Effector CD4-positive, alpha-beta T cell (primary cell): Measurements from ENCODE around the gene PTPRG.

Experiments used
- DNase-seq: peaks from one replicate; pipeline ENCODE4 v3.0.0-alpha.2; 2020

PTPRG gene

GRCh38 chr3:61903074-61903473 is 341.7 kb downstream of the PTPRG start:
- no peak for DNase-seq

- DNase-seq: no peak
Measured at GRCh38 chr3:61903931-61904657, 342.7 kb downstream of the PTPRG start.

GRCh38 chr3:61907210-61907795 is 345.9 kb downstream of the PTPRG start:
- no peak for DNase-seq

GRCh38 chr3:61908382-61908781 is 347.0 kb downstream of the PTPRG start:
- DNase-seq: no peak

GRCh38 chr3:61910732-61911131 is 349.4 kb downstream of the PTPRG start:
- DNase-seq: no peak

GRCh38 chr3:61912158-61912557 is 350.8 kb downstream of the PTPRG start:
- no peak for DNase-seq

GRCh38 chr3:61913701-61914100 is 352.3 kb downstream of the PTPRG start:
- no peak for DNase-seq

GRCh38 chr3:61914276-61914675 is 352.9 kb downstream of the PTPRG start:
- DNase-seq: no peak

GRCh38 chr3:61915296-61915695 is 353.9 kb downstream of the PTPRG start:
- DNase-seq: no peak

GRCh38 chr3:61919371-61919770 is 358.0 kb downstream of the PTPRG start:
- DNase-seq: no peak

- DNase-seq: no peak
Measured at GRCh38 chr3:61922118-61922517, 360.7 kb downstream of the PTPRG start.

GRCh38 chr3:61924090-61924735 is 362.8 kb downstream of the PTPRG start:
- DNase-seq: no peak

GRCh38 chr3:61924991-61925390 is 363.6 kb downstream of the PTPRG start:
- no peak for DNase-seq

- DNase-seq: no peak
Measured at GRCh38 chr3:61925721-61926120, 364.4 kb downstream of the PTPRG start.

- no peak for DNase-seq
Measured at GRCh38 chr3:61926923-61927322, 365.6 kb downstream of the PTPRG start.

- no peak for DNase-seq
Measured at GRCh38 chr3:61927332-61927731, 366.0 kb downstream of the PTPRG start.

GRCh38 chr3:61928039-61928438 is 366.7 kb downstream of the PTPRG start:
- no peak for DNase-seq

- DNase-seq: no peak
Measured at GRCh38 chr3:61928776-61929314, 367.5 kb downstream of the PTPRG start.

- DNase-seq: no peak
Measured at GRCh38 chr3:61929617-61930016, 368.2 kb downstream of the PTPRG start.

GRCh38 chr3:61932499-61932898 is 371.1 kb downstream of the PTPRG start:
- no peak for DNase-seq

GRCh38 chr3:61933798-61934504 is 372.6 kb downstream of the PTPRG start:
- no peak for DNase-seq

GRCh38 chr3:61934505-61934871 is 373.1 kb downstream of the PTPRG start:
- DNase-seq: no peak

GRCh38 chr3:61935814-61936213 is 374.4 kb downstream of the PTPRG start:
- no peak for DNase-seq
